ENCODE results near the gene SLC25A46. TPM values are rescaled to one million over a fixed set of nuclear protein-coding genes. Genes with fewer than 3 reads are reported as not detected.
"Not testable (repeated sequence)": the region's sequence is repeated elsewhere in the genome, so short reads cannot be mapped to it uniquely, and the experiment has no call there.

SLC25A46 gene
- polyA plus RNA-seq, 1 experiment, result 60.3 TPM

DNA sequence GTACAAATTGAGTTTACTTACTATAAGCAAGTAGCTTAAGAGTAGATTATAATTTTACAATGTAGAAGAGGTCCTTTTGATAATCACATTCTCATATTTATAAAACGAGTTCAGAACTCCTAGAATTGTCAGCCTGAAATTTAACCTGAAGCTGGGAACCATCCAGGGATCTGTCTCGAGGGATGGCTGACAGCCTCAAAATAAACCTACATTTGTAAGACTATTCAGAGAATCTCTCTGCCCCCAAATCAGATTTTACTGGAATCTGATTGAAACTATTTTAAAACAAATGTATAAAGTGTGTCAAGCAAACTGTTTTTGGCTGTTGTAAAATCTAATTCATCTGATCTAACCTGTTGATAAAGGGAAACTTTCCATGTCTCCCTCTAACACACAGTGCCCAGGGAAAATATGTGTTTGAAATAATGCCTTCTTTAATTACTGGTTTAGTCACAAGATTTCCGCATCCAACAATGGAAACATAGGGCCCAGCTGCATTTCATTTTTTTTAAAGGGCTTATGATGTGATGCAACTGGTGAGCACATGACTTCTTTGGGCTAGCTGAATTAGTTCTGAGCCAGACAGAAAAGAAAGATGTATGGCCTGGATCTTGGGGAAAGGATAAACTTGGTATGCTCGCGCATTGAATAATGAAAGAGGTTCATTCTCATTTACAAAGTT, 30.3 kb downstream of the SLC25A46 start:
- TF ChIP-seq, protein P1, sequence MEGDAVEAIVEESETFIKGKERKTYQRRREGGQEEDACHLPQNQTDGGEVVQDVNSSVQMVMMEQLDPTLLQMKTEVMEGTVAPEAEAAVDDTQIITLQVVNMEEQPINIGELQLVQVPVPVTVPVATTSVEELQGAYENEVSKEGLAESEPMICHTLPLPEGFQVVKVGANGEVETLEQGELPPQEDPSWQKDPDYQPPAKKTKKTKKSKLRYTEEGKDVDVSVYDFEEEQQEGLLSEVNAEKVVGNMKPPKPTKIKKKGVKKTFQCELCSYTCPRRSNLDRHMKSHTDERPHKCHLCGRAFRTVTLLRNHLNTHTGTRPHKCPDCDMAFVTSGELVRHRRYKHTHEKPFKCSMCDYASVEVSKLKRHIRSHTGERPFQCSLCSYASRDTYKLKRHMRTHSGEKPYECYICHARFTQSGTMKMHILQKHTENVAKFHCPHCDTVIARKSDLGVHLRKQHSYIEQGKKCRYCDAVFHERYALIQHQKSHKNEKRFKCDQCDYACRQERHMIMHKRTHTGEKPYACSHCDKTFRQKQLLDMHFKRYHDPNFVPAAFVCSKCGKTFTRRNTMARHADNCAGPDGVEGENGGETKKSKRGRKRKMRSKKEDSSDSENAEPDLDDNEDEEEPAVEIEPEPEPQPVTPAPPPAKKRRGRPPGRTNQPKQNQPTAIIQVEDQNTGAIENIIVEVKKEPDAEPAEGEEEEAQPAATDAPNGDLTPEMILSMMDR (IDR thresholded peaks at IDR 0.05; ENCODE audit: low read depth, low read length), result no peak
- POLR2A ChIA-PET, result no interaction called here
- DNase-seq (ENCODE audit: low read depth, low spot score), result peak; percentile 65
- H3K27ac ChIP-seq (ENCODE audit: low read depth, low read length), result peak overlapping the region; percentile 54
- H3K4me3 ChIP-seq (ENCODE audit: low read depth, low read length), result no peak overlapping the region
- H3K9me3 ChIP-seq (ENCODE audit: control insufficient read depth, insufficient read depth, low read length), result no peaks in the 10 kb centered on the region
- H3K27me3 ChIP-seq (ENCODE audit: control insufficient read depth, insufficient read depth, low read length), result no peaks in the 10 kb centered on the region
- CTCF ChIA-PET, result interaction anchor here (0.6 to 3.9 kb wide), 4 partner anchors 11 to 363 kb away, joined by 3 to 12 read pairs (median 4); no protein-coding TSS in a partner anchor

DNA sequence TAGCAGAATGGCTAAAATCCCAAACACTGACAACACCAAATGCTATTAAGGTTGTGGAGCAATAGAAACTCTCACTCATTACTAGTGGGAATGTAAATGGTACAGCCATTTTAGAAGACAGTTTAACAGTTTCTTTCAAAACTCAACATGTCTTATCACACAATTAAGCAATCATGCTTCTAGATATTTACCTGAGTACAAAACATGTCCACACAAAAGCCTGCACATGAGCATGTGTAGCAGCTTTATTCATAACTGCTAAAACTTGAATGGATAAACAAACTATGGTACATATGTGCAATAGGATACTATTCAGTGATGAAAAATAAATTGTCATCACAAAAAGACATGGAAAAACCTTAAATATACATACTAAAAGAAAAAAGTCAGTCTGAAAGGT, 31.5 kb downstream of the SLC25A46 start:
- Histone ChIP-seq H3K27ac (ENCODE audit: low read depth, low read length) (no peak overlapping the region), H3K27me3 (ENCODE audit: control insufficient read depth, insufficient read depth, low read length) (no peaks in the 10 kb centered on the region), H3K4me3 (ENCODE audit: low read depth, low read length) (no peak overlapping the region), H3K9me3 (ENCODE audit: control insufficient read depth, insufficient read depth, low read length) (no peaks in the 10 kb centered on the region)
- ChIA-PET POLR2A (no interaction called here), CTCF (interaction anchor here (0.7 kb wide), 1 partner anchor 21 kb away, joined by 3 read pairs; no protein-coding TSS in a partner anchor)
- TF ChIP-seq, protein P1 (IDR thresholded peaks at IDR 0.05; ENCODE audit: low read depth, low read length), result no peak
- no peak for DNase-seq (ENCODE audit: low read depth, low spot score)

DNA sequence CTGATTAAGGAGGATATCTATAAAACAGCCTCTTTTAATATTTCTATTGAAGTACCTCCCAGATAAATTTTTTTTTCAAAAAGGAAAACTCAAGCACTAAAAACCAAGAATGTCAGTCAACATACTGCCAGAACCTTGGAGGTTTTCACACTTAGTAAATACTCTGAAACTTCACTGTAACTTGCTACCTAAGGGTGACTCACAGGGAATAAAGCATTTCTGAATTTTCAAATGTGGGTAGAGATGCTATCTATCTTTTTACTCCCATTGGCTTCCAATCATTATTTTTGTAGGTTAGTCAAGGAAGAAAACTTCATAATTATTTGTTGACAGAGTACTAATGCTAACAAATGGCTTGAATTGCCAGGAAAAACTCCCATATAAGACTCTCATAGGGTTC, 46.1 kb downstream of the SLC25A46 start:
- CTCF ChIA-PET, result no interaction called here
- Histone ChIP-seq H3K9me3 (ENCODE audit: control insufficient read depth, insufficient read depth, low read length) (no peaks in the 10 kb centered on the region), H3K27me3 (ENCODE audit: control insufficient read depth, insufficient read depth, low read length) (no peaks in the 10 kb centered on the region), H3K27ac (ENCODE audit: low read depth, low read length) (no peak overlapping the region), H3K4me3 (ENCODE audit: low read depth, low read length) (no peak overlapping the region)
- TF ChIP-seq, protein P1 (IDR thresholded peaks at IDR 0.05; ENCODE audit: low read depth, low read length), result no peak
- DNase-seq (ENCODE audit: low read depth, low spot score), result no peak
- POLR2A ChIA-PET, result no interaction called here

DNA sequence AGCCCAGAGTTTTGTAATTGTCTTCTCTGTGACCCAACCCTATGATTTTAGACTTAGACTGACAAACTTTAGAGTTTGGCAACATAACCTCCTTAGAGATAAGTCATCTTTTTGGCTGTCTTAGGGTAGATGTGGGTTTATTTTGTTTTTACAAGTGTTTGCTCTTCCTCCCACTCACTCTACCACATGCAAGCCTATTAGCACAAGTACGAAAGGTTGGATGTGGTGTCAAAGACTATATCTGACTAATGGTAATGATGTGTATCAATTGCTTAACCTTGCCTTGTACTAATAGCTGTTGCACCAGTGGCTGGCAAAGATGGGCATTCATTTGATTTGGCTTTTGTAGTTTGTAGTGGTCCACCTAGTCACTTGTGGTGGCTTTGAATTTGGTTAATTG, 46.5 kb downstream of the SLC25A46 start:
- ChIA-PET POLR2A (interaction anchor here (0.6 kb wide), 1 partner anchor 40 kb away, joined by 3 read pairs; no protein-coding TSS in a partner anchor), CTCF (no interaction called here)
- no peaks in the 10 kb centered on the region for H3K27me3 ChIP-seq (ENCODE audit: control insufficient read depth, insufficient read depth, low read length)
- TF ChIP-seq, protein P1 (IDR thresholded peaks at IDR 0.05; ENCODE audit: low read depth, low read length), result no peak
- H3K27ac ChIP-seq (ENCODE audit: low read depth, low read length), result no peak overlapping the region
- H3K4me3 ChIP-seq (ENCODE audit: low read depth, low read length), result no peak overlapping the region
- no peak for DNase-seq (ENCODE audit: low read depth, low spot score)
- H3K9me3 ChIP-seq (ENCODE audit: control insufficient read depth, insufficient read depth, low read length), result no peaks in the 10 kb centered on the region

DNA sequence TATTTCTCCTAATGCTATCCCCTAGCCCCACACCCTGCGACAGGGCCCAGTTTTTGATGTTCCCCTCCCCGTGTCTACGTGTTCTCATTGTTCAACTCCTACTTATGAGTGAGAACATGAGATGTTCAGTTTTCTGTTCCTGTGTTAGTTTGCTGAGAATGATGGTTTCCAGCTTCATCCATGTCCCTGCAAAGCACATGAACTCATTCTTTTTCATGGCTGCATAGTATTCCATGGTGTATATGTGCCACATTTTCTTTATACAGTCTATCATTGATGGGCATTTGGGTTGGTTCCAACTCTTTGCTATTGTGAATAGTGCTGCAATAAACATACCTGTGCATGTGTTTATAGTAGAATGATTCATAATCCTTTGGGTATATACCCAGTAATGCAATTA, 49.2 kb downstream of the SLC25A46 start:
- H3K27me3 ChIP-seq (ENCODE audit: control insufficient read depth, insufficient read depth, low read length); DNase-seq (ENCODE audit: low read depth, low spot score); CTCF ChIA-PET; H3K4me3 ChIP-seq (ENCODE audit: low read depth, low read length); H3K27ac ChIP-seq (ENCODE audit: low read depth, low read length); H3K9me3 ChIP-seq (ENCODE audit: control insufficient read depth, insufficient read depth, low read length); POLR2A ChIA-PET: not testable (repeated sequence)

Measured in AG04450 (cell line).